ENCODE results near the gene PLCL1. TPM values are rescaled to one million over a fixed set of nuclear protein-coding genes. Genes with fewer than 3 reads are reported as not detected.

The PLCL1 gene
- total RNA-seq, 1 experiment from 2014 or later, result 0.07 TPM

- Mint-ChIP-seq H3K27ac (ENCODE audit: unreplicated experiment) (no peak overlapping the region), H3K4me1 (ENCODE audit: low read depth, unreplicated experiment) (no peaks in the 10 kb centered on the region), H3K36me3 (ENCODE audit: insufficient read depth, unreplicated experiment) (no peaks in the 10 kb centered on the region), H3K9me3 (ENCODE audit: low read depth, unreplicated experiment) (no peaks in the 10 kb centered on the region), H3K27me3 (ENCODE audit: unreplicated experiment) (no peaks in the 10 kb centered on the region), H3K4me3 (ENCODE audit: low read depth, unreplicated experiment) (no peak overlapping the region)
- no peak for DNase-seq
- intact Hi-C loops (cut with micrococcal nuclease; ENCODE audit: unreplicated experiment), result no loop called here
- BruUV-seq (replicated peaks), result no TSS peak
- CTCF ChIA-PET, result no interaction called here
- no peak for TF ChIP-seq CTCF (IDR thresholded peaks at IDR 0.05; ENCODE audit: unreplicated experiment)
Measured at GRCh38 chr2:197973772-197974171, 169.4 kb downstream of the PLCL1 start.

- Mint-ChIP-seq H3K36me3 (ENCODE audit: insufficient read depth, unreplicated experiment) (no peaks in the 10 kb centered on the region), H3K4me3 (ENCODE audit: low read depth, unreplicated experiment) (no peak overlapping the region), H3K27ac (ENCODE audit: unreplicated experiment) (no peak overlapping the region), H3K4me1 (ENCODE audit: low read depth, unreplicated experiment) (no peaks in the 10 kb centered on the region), H3K27me3 (ENCODE audit: unreplicated experiment) (no peaks in the 10 kb centered on the region), H3K9me3 (ENCODE audit: low read depth, unreplicated experiment) (no peaks in the 10 kb centered on the region)
- TF ChIP-seq CTCF (IDR thresholded peaks at IDR 0.05; ENCODE audit: unreplicated experiment), result no peak
- intact Hi-C loops (cut with micrococcal nuclease; ENCODE audit: unreplicated experiment), result no loop called here
- CTCF ChIA-PET, result no interaction called here
- DNase-seq, result no peak
- BruUV-seq (replicated peaks), result no TSS peak
Measured at GRCh38 chr2:197975931-197976519, 171.6 kb downstream of the PLCL1 start.

GRCh38 chr2:197978971-197979370, 174.6 kb downstream of the PLCL1 start:
- H3K4me1 Mint-ChIP-seq (ENCODE audit: low read depth, unreplicated experiment), result no peaks in the 10 kb centered on the region
- H3K9me3 Mint-ChIP-seq (ENCODE audit: low read depth, unreplicated experiment), result no peaks in the 10 kb centered on the region
- H3K4me3 Mint-ChIP-seq (ENCODE audit: low read depth, unreplicated experiment), result no peak overlapping the region
- no peaks in the 10 kb centered on the region for H3K36me3 Mint-ChIP-seq (ENCODE audit: insufficient read depth, unreplicated experiment)
- BruUV-seq (replicated peaks), result no TSS peak
- no peaks in the 10 kb centered on the region for H3K27me3 Mint-ChIP-seq (ENCODE audit: unreplicated experiment)
- intact Hi-C loops (cut with micrococcal nuclease; ENCODE audit: unreplicated experiment), result no loop called here
- CTCF ChIA-PET, result no interaction called here
- no peak for DNase-seq
- no peak overlapping the region for H3K27ac Mint-ChIP-seq (ENCODE audit: unreplicated experiment)
- no peak for TF ChIP-seq CTCF (IDR thresholded peaks at IDR 0.05; ENCODE audit: unreplicated experiment)

- DNase-seq, result no peak
- H3K27ac Mint-ChIP-seq (ENCODE audit: unreplicated experiment), result no peak overlapping the region
- no peaks in the 10 kb centered on the region for H3K9me3 Mint-ChIP-seq (ENCODE audit: low read depth, unreplicated experiment)
- CTCF ChIA-PET, result interaction anchor here (0.7 kb wide), 1 partner anchor 186 kb away, joined by 5 read pairs; no protein-coding TSS in a partner anchor
- no peaks in the 10 kb centered on the region for H3K36me3 Mint-ChIP-seq (ENCODE audit: insufficient read depth, unreplicated experiment)
- TF ChIP-seq CTCF (IDR thresholded peaks at IDR 0.05; ENCODE audit: unreplicated experiment), result no peak
- no peaks in the 10 kb centered on the region for H3K27me3 Mint-ChIP-seq (ENCODE audit: unreplicated experiment)
- H3K4me1 Mint-ChIP-seq (ENCODE audit: low read depth, unreplicated experiment), result no peaks in the 10 kb centered on the region
- intact Hi-C loops (cut with micrococcal nuclease; ENCODE audit: unreplicated experiment), result loop anchor here (10.0 kb wide), 1 partner anchor 178 kb away; the partner anchor contains the start of gene PLCL1
- no peak overlapping the region for H3K4me3 Mint-ChIP-seq (ENCODE audit: low read depth, unreplicated experiment)
- BruUV-seq (replicated peaks), result no TSS peak
Measured at GRCh38 chr2:197982565-197982964, 178.2 kb downstream of the PLCL1 start.

Data from Calu3 (cell line).